Measurements from ENCODE around the gene C1orf159. TPM values are rescaled to one million over a fixed set of nuclear protein-coding genes. Genes with fewer than 3 reads are reported as not detected.

The C1orf159 gene
- total RNA-seq, 1 donor from 2014 or later: 31.8 TPM

DNA sequence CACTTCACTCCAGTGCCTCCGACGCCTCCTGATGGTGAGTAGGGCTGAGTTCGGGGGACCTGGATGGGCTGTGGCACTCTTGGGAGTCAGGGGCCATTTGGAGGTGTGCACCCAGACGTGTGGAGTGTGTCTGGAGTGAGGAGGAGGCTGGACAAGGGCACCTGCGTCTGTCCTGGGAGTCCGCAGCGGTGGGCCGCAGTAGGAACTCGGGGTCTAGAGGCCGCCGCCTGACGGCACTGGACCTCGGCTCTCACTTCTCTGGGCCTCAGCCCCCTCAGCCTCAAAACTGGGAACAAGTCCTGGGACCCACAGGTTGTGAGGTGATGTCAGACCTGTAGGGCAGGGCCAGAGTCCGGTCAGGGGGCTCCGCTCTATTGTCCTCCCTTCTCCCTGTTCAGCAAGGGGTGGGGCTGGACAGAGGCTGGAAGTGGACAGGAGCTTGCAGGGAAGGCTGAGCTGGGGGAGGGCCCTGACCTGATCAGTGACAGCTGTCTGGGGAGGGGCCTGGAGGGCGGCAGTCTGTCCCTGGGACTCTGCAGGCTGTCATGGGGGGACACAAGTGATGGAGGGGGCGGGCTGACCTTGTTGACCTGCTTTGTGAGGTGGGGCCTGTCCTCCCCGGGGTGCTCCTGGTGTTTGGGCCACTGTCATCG lies 80.5 kb downstream of the C1orf159 start:
- no peak overlapping the region for H3K4me3 Mint-ChIP-seq
- no peaks in the 10 kb centered on the region for H3K9me3 Mint-ChIP-seq
- H3K4me1 Mint-ChIP-seq: peaks cover 24% of the 10 kb centered on the region
- peaks cover 33% of the 10 kb centered on the region for H3K27me3 Mint-ChIP-seq (ENCODE audit: low read depth)
- no peak for DNase-seq (ENCODE audit: low spot score in 2 of 2, unreplicated experiment in 2 of 2)
- TF ChIP-seq, protein P1, sequence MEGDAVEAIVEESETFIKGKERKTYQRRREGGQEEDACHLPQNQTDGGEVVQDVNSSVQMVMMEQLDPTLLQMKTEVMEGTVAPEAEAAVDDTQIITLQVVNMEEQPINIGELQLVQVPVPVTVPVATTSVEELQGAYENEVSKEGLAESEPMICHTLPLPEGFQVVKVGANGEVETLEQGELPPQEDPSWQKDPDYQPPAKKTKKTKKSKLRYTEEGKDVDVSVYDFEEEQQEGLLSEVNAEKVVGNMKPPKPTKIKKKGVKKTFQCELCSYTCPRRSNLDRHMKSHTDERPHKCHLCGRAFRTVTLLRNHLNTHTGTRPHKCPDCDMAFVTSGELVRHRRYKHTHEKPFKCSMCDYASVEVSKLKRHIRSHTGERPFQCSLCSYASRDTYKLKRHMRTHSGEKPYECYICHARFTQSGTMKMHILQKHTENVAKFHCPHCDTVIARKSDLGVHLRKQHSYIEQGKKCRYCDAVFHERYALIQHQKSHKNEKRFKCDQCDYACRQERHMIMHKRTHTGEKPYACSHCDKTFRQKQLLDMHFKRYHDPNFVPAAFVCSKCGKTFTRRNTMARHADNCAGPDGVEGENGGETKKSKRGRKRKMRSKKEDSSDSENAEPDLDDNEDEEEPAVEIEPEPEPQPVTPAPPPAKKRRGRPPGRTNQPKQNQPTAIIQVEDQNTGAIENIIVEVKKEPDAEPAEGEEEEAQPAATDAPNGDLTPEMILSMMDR (IDR thresholded peaks at IDR 0.05; ENCODE audit: unreplicated experiment): no peak
- peaks cover 10% of the 10 kb centered on the region for H3K36me3 Mint-ChIP-seq
- H3K27ac Mint-ChIP-seq: no peak overlapping the region

DNA sequence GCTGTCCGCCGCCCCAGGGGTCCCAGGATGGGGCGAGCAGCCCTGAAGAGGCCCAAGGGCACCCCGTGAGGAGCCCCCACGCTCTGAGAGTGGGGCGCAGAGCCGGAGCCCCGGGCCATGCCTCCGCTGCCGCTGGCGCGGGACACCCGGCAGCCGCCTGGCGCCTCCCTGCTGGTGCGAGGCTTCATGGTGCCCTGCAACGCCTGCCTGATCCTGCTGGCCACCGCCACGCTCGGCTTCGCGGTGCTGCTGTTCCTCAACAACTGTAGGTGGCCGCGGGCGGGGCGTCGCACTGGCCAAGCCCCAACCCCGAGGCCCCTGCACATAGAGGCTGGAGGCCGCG lies 81.5 kb downstream of the C1orf159 start:
- DNase-seq (ENCODE audit: low spot score in 2 of 2, unreplicated experiment in 2 of 2): no peak
- Mint-ChIP-seq H3K27me3 (ENCODE audit: low read depth) (peaks cover 29% of the 10 kb centered on the region), H3K4me1 (peaks cover 19% of the 10 kb centered on the region), H3K9me3 (no peaks in the 10 kb centered on the region), H3K4me3 (peak overlapping the region; percentile 60), H3K36me3 (peaks cover 10% of the 10 kb centered on the region), H3K27ac (no peak overlapping the region)
- TF ChIP-seq, protein P1 (IDR thresholded peaks at IDR 0.05; ENCODE audit: unreplicated experiment): no peak

DNA sequence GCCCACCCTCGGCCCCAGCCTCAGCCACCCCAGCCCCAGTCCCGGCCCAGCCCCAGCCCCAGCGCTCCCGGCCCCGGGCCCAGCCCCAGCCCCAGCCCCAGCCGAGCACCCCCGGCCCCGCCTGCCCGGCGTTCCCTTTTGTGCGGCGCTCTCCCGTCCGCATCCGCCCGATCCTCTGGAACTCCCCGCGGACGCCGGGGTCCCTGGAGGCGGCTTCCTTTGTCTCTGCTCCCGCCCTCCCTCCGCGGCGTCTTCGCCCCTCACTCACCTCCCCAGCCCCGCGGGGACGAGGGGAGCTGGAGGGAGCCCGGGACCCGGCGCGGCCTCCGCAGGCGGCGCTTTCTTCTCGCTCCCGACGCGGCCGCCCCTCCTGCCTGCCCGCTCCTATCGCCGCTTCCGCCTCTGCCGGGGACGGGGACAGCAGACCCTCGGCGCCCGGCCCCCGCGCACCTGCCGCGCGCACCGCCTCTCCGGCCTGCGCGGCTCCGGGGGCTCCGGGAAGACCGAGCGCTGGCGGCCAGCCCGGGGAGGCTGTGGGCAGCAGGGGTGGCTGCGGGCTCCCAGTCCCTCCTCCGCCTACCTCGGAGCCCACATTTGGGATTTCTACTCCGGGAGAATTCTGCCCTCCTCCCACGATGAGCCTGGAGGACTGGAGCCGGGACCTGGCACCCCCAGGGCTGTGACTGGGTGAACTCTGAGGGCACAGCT lies 82.0 kb downstream of the C1orf159 start:
- H3K4me3 Mint-ChIP-seq: peak overlapping the region; percentile 60

DNA sequence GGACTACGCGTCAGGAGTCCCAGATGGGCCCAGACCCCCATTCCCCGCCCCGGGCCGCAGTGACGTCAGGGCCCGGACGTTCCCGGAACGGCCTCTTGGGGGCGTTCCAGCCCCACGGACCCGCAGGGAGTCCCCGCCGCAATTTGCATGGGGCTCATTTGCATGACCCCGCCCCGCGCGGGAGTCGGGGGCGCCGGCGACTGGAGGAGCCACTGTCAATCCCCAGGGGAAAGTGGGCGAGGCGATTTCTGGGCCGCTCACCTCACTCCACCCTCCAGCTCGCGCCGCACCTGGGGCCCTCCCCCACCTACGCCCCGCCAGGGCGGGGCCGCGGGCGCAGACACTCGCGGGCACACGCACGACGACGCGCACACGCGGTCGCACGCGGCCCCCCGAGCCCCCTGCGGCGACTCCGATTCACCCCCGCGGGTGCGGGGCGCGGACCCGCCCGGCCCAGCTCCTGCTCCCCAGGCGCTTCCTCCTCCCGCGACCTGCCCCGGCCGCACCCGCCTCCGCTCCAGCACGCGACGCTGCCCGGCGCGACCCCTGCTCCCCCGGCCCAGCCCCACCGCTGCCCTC lies 82.8 kb downstream of the C1orf159 start:
- DNase-seq (ENCODE audit: low spot score in 2 of 2, unreplicated experiment in 2 of 2): peak; percentile 93 to 97
- Mint-ChIP-seq H3K4me3 (peak overlapping the region; percentile 59), H3K9me3 (no peaks in the 10 kb centered on the region), H3K4me1 (peaks cover 9% of the 10 kb centered on the region), H3K36me3 (peaks cover 4% of the 10 kb centered on the region), H3K27ac (no peak overlapping the region), H3K27me3 (ENCODE audit: low read depth) (peaks cover 17% of the 10 kb centered on the region)
- TF ChIP-seq, protein P1 (IDR thresholded peaks at IDR 0.05; ENCODE audit: unreplicated experiment): peak; percentile 95

More for the DNA sequence above, 82.0 kb downstream of the C1orf159 start:
- H3K4me1 Mint-ChIP-seq: peaks cover 15% of the 10 kb centered on the region
- H3K36me3 Mint-ChIP-seq: peaks cover 10% of the 10 kb centered on the region
- TF ChIP-seq, protein P1 (IDR thresholded peaks at IDR 0.05; ENCODE audit: unreplicated experiment): no peak
- H3K9me3 Mint-ChIP-seq: no peaks in the 10 kb centered on the region
- peaks cover 23% of the 10 kb centered on the region for H3K27me3 Mint-ChIP-seq (ENCODE audit: low read depth)
- no peak overlapping the region for H3K27ac Mint-ChIP-seq
- DNase-seq (ENCODE audit: low spot score in 2 of 2, unreplicated experiment in 2 of 2): no peak

DNA sequence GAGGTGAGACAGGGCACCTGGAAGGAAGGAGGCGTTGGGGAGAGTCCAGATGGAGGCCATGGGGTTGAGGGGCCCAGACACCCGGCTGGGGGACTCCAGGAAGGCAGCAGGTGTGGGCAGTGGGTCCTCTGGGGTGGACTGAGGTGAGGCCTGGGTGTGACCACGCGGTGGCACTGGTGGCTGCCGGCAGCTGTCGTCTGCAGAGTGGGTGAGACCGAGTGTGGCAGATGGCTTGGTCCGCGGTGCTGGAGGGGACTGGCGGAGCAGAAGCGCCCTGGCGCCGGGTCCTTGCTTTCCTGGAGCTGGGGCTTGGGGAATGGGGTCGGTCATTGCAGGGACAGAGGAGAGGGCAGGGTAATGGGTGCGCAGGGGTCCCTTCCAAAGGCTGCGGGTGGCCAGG lies 83.5 kb downstream of the C1orf159 start:
- H3K4me3 Mint-ChIP-seq: peak overlapping the region; percentile 50
- peaks cover 13% of the 10 kb centered on the region for H3K27me3 Mint-ChIP-seq (ENCODE audit: low read depth)
- H3K27ac Mint-ChIP-seq: peak overlapping the region; percentile 91
- DNase-seq (ENCODE audit: low spot score in 2 of 2, unreplicated experiment in 2 of 2): no peak
- peaks cover 10% of the 10 kb centered on the region for H3K4me1 Mint-ChIP-seq
- H3K36me3 Mint-ChIP-seq: peaks cover 4% of the 10 kb centered on the region
- TF ChIP-seq, protein P1 (IDR thresholded peaks at IDR 0.05; ENCODE audit: unreplicated experiment): no peak
- H3K9me3 Mint-ChIP-seq: no peaks in the 10 kb centered on the region

Other genes with a start within 250 kb of the C1orf159 start
- 303 to 325 TPM (median 313 TPM) in 3 replicates for gene SAMD11, start 192.2 kb downstream of the C1orf159 start, total RNA-seq
- 69.3 to 73.1 TPM (median 69.8 TPM) in 3 replicates for gene NOC2L, start 156.8 kb downstream of the C1orf159 start, total RNA-seq
- gene KLHL17, start 155.5 kb downstream of the C1orf159 start, total RNA-seq: 44.7 to 49.8 TPM (median 47.0 TPM) in 3 replicates
- gene PLEKHN1, start 149.6 kb downstream of the C1orf159 start, total RNA-seq: 33.6 to 36.0 TPM (median 34.4 TPM) in 3 replicates
- 1.6 to 2.8 TPM (median 2.7 TPM) in 3 replicates for gene PERM1, start 134.0 kb downstream of the C1orf159 start, total RNA-seq
- 87.7 to 92.1 TPM (median 92.0 TPM) in 3 replicates for gene HES4, start 116.0 kb downstream of the C1orf159 start, total RNA-seq
- 112 to 139 TPM (median 123 TPM) in 3 replicates for gene ISG15, start 102.6 kb downstream of the C1orf159 start, total RNA-seq
- gene AGRN, start 96.0 kb downstream of the C1orf159 start, total RNA-seq: 502 to 532 TPM (median 514 TPM) in 3 replicates
- 0.27 to 0.57 TPM (median 0.40 TPM) in 3 replicates for gene RNF223, start 41.8 kb downstream of the C1orf159 start, total RNA-seq
- gene TTLL10, start 57.8 kb upstream of the C1orf159 start, total RNA-seq: 0.32 to 0.47 TPM in 2 of 3 replicates, not detected in the other
- gene TNFRSF18, start 90.5 kb upstream of the C1orf159 start, total RNA-seq: 0.51 to 1.2 TPM (median 0.93 TPM) in 3 replicates
- gene TNFRSF4, start 98.1 kb upstream of the C1orf159 start, total RNA-seq: 0.18 to 0.34 TPM (median 0.29 TPM) in 3 replicates
- gene SDF4, start 115.9 kb upstream of the C1orf159 start, total RNA-seq: 103 to 110 TPM (median 108 TPM) in 3 replicates
- gene B3GALT6, start 116.1 kb upstream of the C1orf159 start, total RNA-seq: 32.1 to 34.1 TPM (median 33.4 TPM) in 3 replicates
- gene C1QTNF12, start 130.6 kb upstream of the C1orf159 start, total RNA-seq: 10.2 to 12.2 TPM (median 10.4 TPM) in 3 replicates
- 67.3 to 76.6 TPM (median 75.7 TPM) in 3 replicates for gene UBE2J2, start 157.8 kb upstream of the C1orf159 start, total RNA-seq
- 16.0 to 17.5 TPM (median 16.8 TPM) in 3 replicates for gene SCNN1D, start 164.3 kb upstream of the C1orf159 start, total RNA-seq
- 85.5 to 97.3 TPM (median 91.0 TPM) in 3 replicates for gene ACAP3, start 191.8 kb upstream of the C1orf159 start, total RNA-seq
- gene PUSL1, start 192.5 kb upstream of the C1orf159 start, total RNA-seq: 12.7 to 14.5 TPM (median 14.2 TPM) in 3 replicates
- 163 to 165 TPM (median 165 TPM) in 3 replicates for gene INTS11, start 208.6 kb upstream of the C1orf159 start, total RNA-seq
- gene CPTP, start 208.7 kb upstream of the C1orf159 start, total RNA-seq: 17.8 to 19.3 TPM (median 18.5 TPM) in 3 replicates
- 0.98 to 1.0 TPM (median 1.00 TPM) in 3 replicates for gene TAS1R3, start 215.2 kb upstream of the C1orf159 start, total RNA-seq
- 54.5 to 58.5 TPM (median 54.7 TPM) in 3 replicates for gene DVL1, start 233.3 kb upstream of the C1orf159 start, total RNA-seq
- gene MXRA8, start 242.5 kb upstream of the C1orf159 start, total RNA-seq: 157 to 163 TPM (median 161 TPM) in 3 replicates